H1 (cell line): ENCODE results near the gene GLMN. TPM values are rescaled to one million over a fixed set of nuclear protein-coding genes. Genes with fewer than 3 reads are reported as not detected.
"Not testable (repeated sequence)": the region's sequence is repeated elsewhere in the genome, so short reads cannot be mapped to it uniquely, and the experiment has no call there.

ENCODE experiments used
- CTCF ChIA-PET: fragments of 300-600 bp; sonication (Branson Sonifier 250); formaldehyde crosslinking; loops from one replicate; lab custom pipeline; 2021; ENCODE audit not compliant: partially characterized antibody; lab: Charles Lee
- POLR2A ChIA-PET: fragments of 300-600 bp; sonication (Branson Sonifier 250); formaldehyde crosslinking; loops from one replicate; lab custom pipeline; 2021; ENCODE audit warnings: inconsistent platforms; ENCODE audit not compliant: partially characterized antibody; lab: Charles Lee
- DNase-seq, 2 experiments: peaks; one replicate each; pipeline versions ENCODE4 v3.0.0 to v3.0.0-alpha.2; 2010 to 2022; ENCODE audit warnings: low spot score in 2 of 2, low read depth in 1 of 2, mixed read lengths in 1 of 2
- FAIRE-seq: peaks from 2 replicates; lab custom pipeline; 2011; peaks lifted over from hg19 to GRCh38; lab: Jason Lieb, UNC
- H2AFZ ChIP-seq: 2 replicates; pipeline ENCODE4 v1.8.1; 2012; ENCODE audit warnings: low read length, inconsistent platforms
- H2AK5ac ChIP-seq: 2 replicates; pipeline ENCODE4 v1.6.1; 2013; ENCODE audit warnings: low read depth, low read length
- H2BK120ac ChIP-seq: replicated peaks from 2 replicates; pipeline ENCODE3; 2013; ENCODE audit warnings: low read depth, low read length, inconsistent platforms
- H2BK12ac ChIP-seq: 2 replicates; pipeline ENCODE4 v1.6.1; 2013; ENCODE audit warnings: low read depth, low read length
- H2BK15ac ChIP-seq: 2 replicates; pipeline ENCODE4 v1.6.1; 2013; ENCODE audit warnings: low read length
- H2BK20ac ChIP-seq: 2 replicates; pipeline ENCODE4 v1.6.1; 2013; ENCODE audit warnings: low read length
- H2BK5ac ChIP-seq: 2 replicates; pipeline ENCODE4 v1.6.1; 2013; ENCODE audit warnings: low read depth, low read length
- H3K14ac ChIP-seq: 2 replicates; pipeline ENCODE4 v1.6.1; 2013; ENCODE audit warnings: inconsistent platforms; ENCODE audit not compliant: insufficient read length
- H3K18ac ChIP-seq: 2 replicates; pipeline ENCODE4 v1.6.1; 2013; ENCODE audit warnings: low read length; ENCODE audit errors: extremely low read depth
- H3K23ac ChIP-seq: 2 replicates; pipeline ENCODE4 v1.6.1; 2013; ENCODE audit warnings: inconsistent platforms; ENCODE audit not compliant: insufficient read length
- H3K23me2 ChIP-seq: 2 replicates; pipeline ENCODE4 v1.6.1; 2013; ENCODE audit warnings: low read depth, low read length
- H3K27ac ChIP-seq: 2 replicates; pipeline ENCODE4 v1.6.1; 2011; ENCODE audit warnings: low read depth, low read length, inconsistent platforms
- H3K27me3 ChIP-seq, 4 experiments: replicated peaks in 1 of 4; 1 replicate in 1 of 4; 2 replicates in 3 of 4; pipeline versions ENCODE4 v1.6.1 to v1.8.1; 2011 to 2013; ENCODE audit warnings: low read length in 3 of 4, mild to moderate bottlenecking in 3 of 4, inconsistent platforms in 2 of 4, mixed read lengths in 2 of 4, moderate library complexity in 1 of 4; ENCODE audit not compliant: control insufficient read depth in 3 of 4, insufficient read depth in 3 of 4; ENCODE audit errors: extremely low read depth in 1 of 4
- H3K36me3 ChIP-seq, 4 experiments: 2 replicates each; pipeline versions ENCODE4 v1.6.1 to v1.8.1; 2011 to 2013; ENCODE audit warnings: mild to moderate bottlenecking in 4 of 4, low read length in 3 of 4, moderate library complexity in 2 of 4, control low read depth in 1 of 4, inconsistent platforms in 1 of 4; ENCODE audit not compliant: insufficient read depth in 4 of 4, control insufficient read depth in 2 of 4
- H3K4ac ChIP-seq: replicated peaks from 2 replicates; pipeline ENCODE3; 2013; ENCODE audit warnings: low read length, low read depth, mixed read lengths, inconsistent platforms; ENCODE audit not compliant: insufficient read length
- H3K4me1 ChIP-seq, 4 experiments: replicated peaks in 1 of 4; 1 replicate in 1 of 4; 2 replicates in 3 of 4; pipeline versions ENCODE4 v1.6.1 to v1.8.1; 2011 to 2013; ENCODE audit warnings: low read length in 3 of 4, inconsistent platforms in 2 of 4, mixed read lengths in 1 of 4; ENCODE audit not compliant: insufficient read depth in 4 of 4, control insufficient read depth in 3 of 4
- H3K4me2 ChIP-seq, 2 experiments: 2 replicates each; pipeline versions ENCODE4 v1.6.1 to v1.8.1; 2011 to 2013; ENCODE audit warnings: low read depth in 2 of 2, low read length in 2 of 2, control low read depth in 1 of 2, inconsistent platforms in 1 of 2, mild to moderate bottlenecking in 1 of 2; ENCODE audit not compliant: insufficient read depth in 1 of 2
- H3K4me3 ChIP-seq, 4 experiments: fragments of 200-600, 300-600 bp in 1 of 4; sonication (generic), shearing (Covaris generic), sonication (Bioruptor Twin) in 1 of 4; 2 replicates each; pipeline versions ENCODE4 v1.5.1 to v1.8.1; 2011 to 2016; ENCODE audit warnings: low read length in 4 of 4, low read depth in 3 of 4, control low read depth in 2 of 4, inconsistent platforms in 2 of 4, mild to moderate bottlenecking in 2 of 4, mixed read lengths in 1 of 4, moderate library complexity in 1 of 4; ENCODE audit not compliant: insufficient read depth in 2 of 4; ENCODE audit errors: extremely low read depth in 1 of 4
- H3K56ac ChIP-seq: replicated peaks from 2 replicates; pipeline ENCODE3; 2013; ENCODE audit warnings: low read depth, mild to moderate bottlenecking, mixed read lengths, low read length, inconsistent platforms; ENCODE audit not compliant: insufficient read length
- H3K79me1 ChIP-seq: 2 replicates; pipeline ENCODE4 v1.6.1; 2013; ENCODE audit warnings: low read depth, low read length, control low read depth
- H3K79me2 ChIP-seq, 2 experiments: 2 replicates each; pipeline versions ENCODE4 v1.6.1 to v1.8.1; 2012 to 2013; ENCODE audit warnings: low read length in 2 of 2, mild to moderate bottlenecking in 2 of 2, inconsistent platforms in 1 of 2; ENCODE audit not compliant: insufficient read depth in 2 of 2, control insufficient read depth in 1 of 2
- H3K9ac ChIP-seq, 4 experiments: replicated peaks in 1 of 4; 1 replicate in 1 of 4; 2 replicates in 3 of 4; pipeline versions ENCODE4 v1.6.1 to v1.8.1; 2011 to 2013; ENCODE audit warnings: low read depth in 3 of 4, low read length in 3 of 4, control low read depth in 2 of 4, mild to moderate bottlenecking in 2 of 4, moderate library complexity in 2 of 4, inconsistent platforms in 1 of 4; ENCODE audit errors: extremely low read depth in 1 of 4
- H3K9me3 ChIP-seq, 2 experiments: 2 replicates each; pipeline versions ENCODE4 v1.6.1 to v1.8.1; 2012 to 2013; ENCODE audit warnings: mild to moderate bottlenecking in 2 of 2, moderate library complexity in 2 of 2, control low read depth in 1 of 2, inconsistent platforms in 1 of 2, low read depth in 1 of 2, low read length in 1 of 2, mixed read lengths in 1 of 2; ENCODE audit not compliant: insufficient read depth in 2 of 2
- H4K20me1 ChIP-seq, 2 experiments: replicated peaks in 1 of 2; 2 replicates each; pipeline versions ENCODE3 to v1.8.1; 2011 to 2013; ENCODE audit warnings: inconsistent platforms in 2 of 2, low read length in 2 of 2, mild to moderate bottlenecking in 1 of 2; ENCODE audit not compliant: insufficient read depth in 2 of 2, control insufficient read depth in 1 of 2
- H4K5ac ChIP-seq: 2 replicates; pipeline ENCODE4 v1.6.1; 2013; ENCODE audit warnings: low read length, low read depth, mixed read lengths, inconsistent platforms; ENCODE audit not compliant: insufficient read length
- H4K8ac ChIP-seq: 2 replicates; pipeline ENCODE4 v1.8.0; 2013; ENCODE audit warnings: mild to moderate bottlenecking, moderate library complexity, low read length, inconsistent platforms; ENCODE audit not compliant: insufficient read depth; ENCODE audit errors: extremely low read depth
- H4K91ac ChIP-seq: replicated peaks from 2 replicates; pipeline ENCODE3; 2013; ENCODE audit warnings: low read length, mixed read lengths, inconsistent platforms; ENCODE audit not compliant: insufficient read length
- BRCA1 ChIP-seq: IDR thresholded peaks from 2 replicates; pipeline ENCODE4 v1.6.1; 2012; ENCODE audit warnings: low read depth, low read length, improper control_type of control experiment
- FOSL1 ChIP-seq: IDR thresholded peaks from 2 replicates; pipeline ENCODE4 v1.6.1; 2011; ENCODE audit warnings: mild to moderate bottlenecking, low read depth, low read length, moderate library complexity; ENCODE audit not compliant: insufficient read depth
- WGBS, 2 experiments: shearing (Covaris generic) in 1 of 2; methylation state at CpG; one replicate each; pipeline versions ENCODE4 v1.1.6 to v1.1.7; 2013 to 2015; ENCODE audit warnings: low lambda C conversion rate in 2 of 2, mixed read lengths in 2 of 2, inconsistent platforms in 1 of 2, low coverage in 1 of 2, missing lambda C conversion rate in 1 of 2; ENCODE audit not compliant: insufficient replicate concordance in 2 of 2, insufficient coverage in 1 of 2, insufficient read length in 1 of 2; ENCODE audit errors: extremely low coverage in 1 of 2, missing lambda C conversion rate in 1 of 2; 5-methylcytosine and 5-hydroxymethylcytosine counted together
- polyA plus RNA-seq, 7 experiments: library from polyadenylated mRNA; depleted of rRNA in 3 of 7; stranded (reverse) in 5 of 7; unstranded in 2 of 7; fragments of >200 nt in 5 of 7; fragments of 200-250 nt in 2 of 7; gene quantifications; 1 replicate in 5 of 7; 2 replicates in 1 of 7; 4 replicates in 1 of 7; pipeline versions ENCODE4 v1.2.1 to v1.2.3, GENCODE V29; 2011 to 2013; ENCODE audit warnings: missing spikeins in 2 of 7, mixed read lengths in 2 of 7
- total RNA-seq: library from RNA; stranded (reverse); fragmentation: NEBNext Ultra II Directional; extraction: Animal tissue kit (Norgen Biotek cat#: 25700); gene quantifications from 2 replicates; pipeline ENCODE4 v1.2.1, GENCODE V29; 2021

GLMN gene
- total and polyA plus RNA-seq, 2 of the 8 experiments (the other 6 are each of a cell fraction or from before 2014, with no cell fraction given): 5.7 to 25.0 TPM

DNA sequence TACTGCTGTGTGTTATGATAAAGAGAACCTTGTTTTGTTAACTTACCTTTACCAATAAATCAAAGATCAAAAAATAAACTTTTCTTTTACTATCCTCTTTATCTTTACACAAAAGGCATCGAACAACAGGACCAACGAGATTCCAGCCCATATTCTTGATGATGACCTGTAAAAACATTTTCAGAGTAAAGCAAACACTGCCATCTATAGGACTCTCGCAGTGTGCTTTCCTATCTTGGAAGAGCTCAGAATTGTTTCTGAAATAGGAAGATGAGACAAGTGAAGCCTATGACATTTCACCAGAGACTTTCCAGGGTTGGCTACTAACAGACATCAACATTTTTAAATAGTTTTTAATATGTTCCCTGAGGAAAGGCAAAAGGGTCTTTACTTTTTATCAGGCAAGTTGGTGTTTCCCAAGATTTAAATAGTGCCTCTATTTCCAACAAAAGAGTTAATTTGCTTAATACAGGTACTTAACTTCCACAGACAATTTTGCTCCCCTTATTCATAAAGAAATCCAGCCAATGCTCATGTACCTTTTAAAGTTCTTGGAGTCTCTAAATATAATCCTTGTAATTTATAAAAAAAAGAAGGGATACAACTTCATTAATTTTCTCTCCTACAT, 7.3 kb downstream of the GLMN start (continued):
- TF ChIP-seq FOSL1: no peak
- TF ChIP-seq BRCA1: no peak

DNA sequence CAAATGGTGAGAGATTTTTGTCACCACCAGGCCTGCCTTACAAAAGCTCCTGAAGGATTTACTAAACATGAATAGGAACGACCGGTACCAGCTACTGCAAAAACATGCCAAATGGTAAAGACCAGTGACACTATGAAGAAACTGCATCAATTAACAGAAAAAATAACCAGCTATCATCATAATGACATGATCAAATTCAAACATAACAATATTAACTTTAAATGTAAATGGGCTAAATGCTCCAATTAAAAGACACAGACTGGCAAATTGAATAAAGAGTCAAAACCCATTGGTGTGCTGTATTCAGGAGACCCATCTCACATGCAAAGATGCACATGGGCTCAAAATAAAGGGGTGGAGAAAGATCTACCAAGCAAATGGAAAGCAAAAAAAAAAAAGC, 17.4 kb downstream of the GLMN start:
- H4K8ac ChIP-seq: not testable (repeated sequence)

More for the DNA sequence above, 17.4 kb downstream of the GLMN start:
- H4K5ac ChIP-seq, H3K9me3 ChIP-seq, H2BK15ac ChIP-seq, H3K4ac ChIP-seq, H2AFZ ChIP-seq, POLR2A ChIA-PET, FAIRE-seq, H3K23me2 ChIP-seq, H3K79me1 ChIP-seq, H4K91ac ChIP-seq, H3K23ac ChIP-seq, H3K9ac ChIP-seq, H3K14ac ChIP-seq, H3K4me3 ChIP-seq, H2BK12ac ChIP-seq, H3K56ac ChIP-seq, H2AK5ac ChIP-seq, H2BK5ac ChIP-seq, H3K79me2 ChIP-seq, H3K27me3 ChIP-seq, H4K20me1 ChIP-seq, H3K18ac ChIP-seq, H2BK120ac ChIP-seq, H3K27ac ChIP-seq, H3K4me2 ChIP-seq, H3K4me1 ChIP-seq, H2BK20ac ChIP-seq, DNase-seq: not testable (repeated sequence)
- CTCF ChIA-PET: interaction anchor here (1.1 kb wide), 1 partner anchor 19 kb away, joined by 3 read pairs; no protein-coding TSS in a partner anchor
- WGBS, 2 experiments: 100% methylated on average over 2 of the region's 2 CpGs; no CpG with 5 or more reads in 1 of the 2 experiments
- peaks cover 0 to 17% (median 7%) of the 10 kb centered on the region in 4 experiments; a peak in 4 of 8 replicates for H3K36me3 ChIP-seq
